Lower lobe of right lung (tissue), 2 donors: Measurements from ENCODE around the gene PREP. TPM values are rescaled to one million over a fixed set of nuclear protein-coding genes. Genes with fewer than 3 reads are reported as not detected.
"Not testable (repeated sequence)": the region's sequence is repeated elsewhere in the genome, so short reads cannot be mapped to it uniquely, and the experiment has no call there.

ENCODE experiments used
- ATAC-seq, 2 donors: fragments of 200-7000 bp; cut with Tn5 transposase; one replicate each; pipeline ENCODE4 v1.9.1; 2020 to 2022; ENCODE audit warnings: mild to moderate bottlenecking in 2 of 2, moderate library complexity in 2 of 2
- DNase-seq: peaks from one replicate; pipeline ENCODE4 v3.0.0-alpha.2; 2020
- H3K27ac ChIP-seq: fragments of 200-600 bp; one replicate; pipeline ENCODE4 v1.8.0; 2022
- H3K27me3 ChIP-seq: fragments of 200-600 bp; one replicate; pipeline ENCODE4 v1.8.0; 2022; ENCODE audit warnings: low read depth
- H3K36me3 ChIP-seq: fragments of 200-600 bp; one replicate; pipeline ENCODE4 v1.8.0; 2022; ENCODE audit warnings: mild to moderate bottlenecking
- H3K4me1 ChIP-seq: fragments of 200-600 bp; one replicate; pipeline ENCODE4 v1.8.0; 2022
- H3K4me3 ChIP-seq: fragments of 200-600 bp; one replicate; pipeline ENCODE4 v1.8.0; 2022; ENCODE audit warnings: mild to moderate bottlenecking
- H3K9me3 ChIP-seq: fragments of 200-600 bp; one replicate; pipeline ENCODE4 v1.8.0; 2022
- intact Hi-C: fragments of 100-400 bp; cut with DNase I; formaldehyde crosslinking; loops from one replicate; pipeline ENCODE4 v1.11.0; 2022
- total RNA-seq: library from RNA; stranded (reverse); fragmentation: NEBNext Ultra II Directional; extraction: Animal tissue kit (Norgen Biotek cat#: 25700); gene quantifications from one replicate; pipeline ENCODE4 v1.2.1, GENCODE V29; 2021
- TF ChIP-seq, protein P1 (sequence below): fragments of 200-600 bp; IDR thresholded peaks from one replicate; pipeline ENCODE4 v1.8.0; 2022; ENCODE audit warnings: antibody characterized with exemption, mild to moderate bottlenecking
- donor health status: DM: no; HTN: yes; CAD: no; lungs with severe emphysema.

The PREP gene
- total RNA-seq, 1 donor from 2014 or later, result 30.0 TPM

DNA sequence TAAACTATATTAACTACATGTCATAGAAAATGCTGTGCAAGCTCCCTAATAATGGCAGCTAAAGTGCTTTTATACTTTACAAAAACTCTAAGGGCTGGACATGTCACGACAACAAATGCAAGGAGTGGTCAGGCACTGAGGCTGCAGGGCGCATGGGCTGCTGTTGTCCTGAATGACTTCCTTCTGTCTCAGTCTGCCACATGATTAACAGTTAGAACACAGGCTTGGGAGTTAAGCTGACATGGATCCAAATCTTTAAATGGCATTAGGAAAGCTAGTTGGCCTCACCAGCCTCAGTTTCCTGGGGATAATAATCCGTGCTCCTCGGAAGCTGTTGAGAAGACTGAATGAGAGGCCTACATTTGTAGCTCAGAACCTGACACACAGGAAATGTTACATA, 57.4 kb downstream of the PREP start:
- ATAC-seq, result peak in 1 of 2 donors; percentile 40
- Histone ChIP-seq H3K4me1 (peaks cover 16% of the 10 kb centered on the region), H3K27ac (no peak overlapping the region), H3K4me3 (no peak overlapping the region), H3K9me3 (no peaks in the 10 kb centered on the region), H3K27me3 (no peaks in the 10 kb centered on the region), H3K36me3 (peaks cover 16% of the 10 kb centered on the region)
- TF ChIP-seq, protein P1, sequence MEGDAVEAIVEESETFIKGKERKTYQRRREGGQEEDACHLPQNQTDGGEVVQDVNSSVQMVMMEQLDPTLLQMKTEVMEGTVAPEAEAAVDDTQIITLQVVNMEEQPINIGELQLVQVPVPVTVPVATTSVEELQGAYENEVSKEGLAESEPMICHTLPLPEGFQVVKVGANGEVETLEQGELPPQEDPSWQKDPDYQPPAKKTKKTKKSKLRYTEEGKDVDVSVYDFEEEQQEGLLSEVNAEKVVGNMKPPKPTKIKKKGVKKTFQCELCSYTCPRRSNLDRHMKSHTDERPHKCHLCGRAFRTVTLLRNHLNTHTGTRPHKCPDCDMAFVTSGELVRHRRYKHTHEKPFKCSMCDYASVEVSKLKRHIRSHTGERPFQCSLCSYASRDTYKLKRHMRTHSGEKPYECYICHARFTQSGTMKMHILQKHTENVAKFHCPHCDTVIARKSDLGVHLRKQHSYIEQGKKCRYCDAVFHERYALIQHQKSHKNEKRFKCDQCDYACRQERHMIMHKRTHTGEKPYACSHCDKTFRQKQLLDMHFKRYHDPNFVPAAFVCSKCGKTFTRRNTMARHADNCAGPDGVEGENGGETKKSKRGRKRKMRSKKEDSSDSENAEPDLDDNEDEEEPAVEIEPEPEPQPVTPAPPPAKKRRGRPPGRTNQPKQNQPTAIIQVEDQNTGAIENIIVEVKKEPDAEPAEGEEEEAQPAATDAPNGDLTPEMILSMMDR, result no peak
- DNase-seq, result no peak
- intact Hi-C loops, result no loop called here

DNA sequence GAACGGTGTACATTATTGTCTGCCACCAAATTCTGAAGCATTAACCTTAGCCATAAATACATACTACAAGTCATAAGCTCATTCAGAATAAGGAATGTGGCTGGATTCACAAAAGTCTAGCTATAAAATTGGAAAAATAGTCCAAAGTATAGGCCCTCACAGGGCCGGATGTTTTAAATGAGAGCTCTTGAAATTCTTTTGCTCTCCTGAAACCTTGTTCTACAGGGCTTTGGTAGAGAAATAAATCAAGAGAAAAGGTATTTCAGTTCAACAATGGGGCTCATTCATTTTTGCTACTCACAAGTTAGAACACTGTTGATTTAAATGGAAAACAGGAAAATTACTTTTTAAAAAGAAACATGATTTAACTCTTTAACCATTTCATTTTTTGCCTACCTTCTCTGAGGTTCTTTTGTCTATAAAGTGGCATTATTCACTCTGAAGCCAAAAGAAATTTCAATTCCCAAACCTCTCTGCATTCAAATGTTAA, 58.0 kb downstream of the PREP start:
- DNase-seq, result no peak
- H3K27me3 ChIP-seq, result no peaks in the 10 kb centered on the region
- no peaks in the 10 kb centered on the region for H3K9me3 ChIP-seq
- intact Hi-C loops, result no loop called here
- peaks cover 16% of the 10 kb centered on the region for H3K4me1 ChIP-seq
- no peak overlapping the region for H3K27ac ChIP-seq
- H3K4me3 ChIP-seq, result no peak overlapping the region
- TF ChIP-seq, protein P1, result no peak
- H3K36me3 ChIP-seq, result peaks cover 16% of the 10 kb centered on the region
- no peak for ATAC-seq

DNA sequence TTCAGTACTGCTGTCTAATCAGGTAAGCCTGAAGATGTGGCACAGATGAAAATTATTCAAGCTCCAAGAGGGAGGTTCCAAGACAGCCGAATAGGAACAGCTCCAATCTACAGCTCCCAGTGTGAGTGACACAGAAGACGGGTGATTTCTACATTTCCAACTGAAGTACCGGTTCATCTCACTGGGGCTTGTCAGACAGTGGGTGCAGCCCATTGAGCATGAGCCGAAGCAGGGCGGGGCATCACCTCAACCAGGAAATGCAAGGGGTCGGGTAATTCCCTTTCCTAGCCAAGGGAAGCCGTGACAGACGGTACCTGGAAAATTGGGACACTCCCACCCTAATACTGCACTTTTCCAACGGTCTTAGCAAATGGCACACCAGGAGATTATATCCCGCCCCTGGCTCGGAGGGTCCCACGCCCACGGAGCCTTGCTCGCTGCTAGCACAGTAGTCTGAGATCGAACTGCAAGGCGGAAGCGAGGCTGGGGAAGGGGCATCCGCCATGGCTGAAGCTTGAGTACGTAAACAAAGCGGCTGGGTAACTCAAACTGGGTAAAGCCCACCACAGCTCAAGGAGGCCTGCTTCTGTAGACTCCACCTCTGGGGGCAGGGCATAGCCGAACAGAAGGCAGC, 64.4 kb downstream of the PREP start:
- H3K27me3 ChIP-seq, intact Hi-C loops, DNase-seq, H3K9me3 ChIP-seq, H3K36me3 ChIP-seq, H3K27ac ChIP-seq, H3K4me3 ChIP-seq, ATAC-seq, H3K4me1 ChIP-seq: not testable (repeated sequence)

DNA sequence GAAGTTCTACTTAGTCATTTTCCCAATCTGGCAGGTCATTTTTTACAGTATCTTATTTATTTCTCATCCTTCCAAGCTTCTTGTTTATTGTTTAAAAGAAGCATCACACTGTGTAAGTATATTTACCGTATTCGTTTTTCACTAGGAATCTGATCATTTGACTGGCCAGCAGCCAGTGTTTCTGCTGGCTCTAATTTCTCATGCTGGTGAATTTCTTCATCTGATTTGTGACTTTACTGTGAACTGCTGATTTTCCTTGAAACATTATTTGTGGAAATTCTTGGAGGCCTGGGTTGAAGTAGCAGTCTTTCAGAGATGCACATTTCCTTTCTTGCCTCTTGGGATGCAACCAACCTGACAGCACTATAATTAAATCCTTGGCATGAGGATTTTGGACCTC, 65.9 kb downstream of the PREP start:
- TF ChIP-seq, protein P1, result no peak
- H3K27me3 ChIP-seq, result no peaks in the 10 kb centered on the region
- no peaks in the 10 kb centered on the region for H3K9me3 ChIP-seq
- intact Hi-C loops, result no loop called here
- no peak overlapping the region for H3K27ac ChIP-seq
- ATAC-seq, result no peak
- no peaks in the 10 kb centered on the region for H3K4me1 ChIP-seq
- DNase-seq, result no peak
- H3K4me3 ChIP-seq, result no peak overlapping the region
- peaks cover 12% of the 10 kb centered on the region for H3K36me3 ChIP-seq

DNA sequence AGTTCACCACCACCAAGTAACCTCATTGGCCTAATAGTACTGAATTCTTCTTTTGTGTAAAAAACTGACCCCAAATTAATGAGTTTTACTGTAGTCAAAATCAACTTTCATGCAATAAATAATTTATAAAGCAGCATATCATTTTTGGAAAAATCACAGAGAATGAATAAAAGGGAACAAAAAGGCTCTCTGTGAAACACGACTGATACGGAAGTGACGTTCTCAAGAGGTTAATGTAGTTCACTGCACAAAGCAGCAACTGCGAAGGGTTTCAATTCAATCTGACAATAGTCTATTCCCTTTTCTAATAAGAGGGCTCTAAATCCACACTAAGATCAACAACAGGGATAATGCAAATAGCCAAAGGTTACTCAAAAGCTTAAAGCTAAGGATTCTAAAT, 70.3 kb downstream of the PREP start:
- ATAC-seq (no peak), DNase-seq (no peak)
- intact Hi-C loops, result no loop called here
- peaks cover 36% of the 10 kb centered on the region for H3K36me3 ChIP-seq
- H3K27me3 ChIP-seq, result no peaks in the 10 kb centered on the region
- H3K4me3 ChIP-seq, result no peak overlapping the region
- no peaks in the 10 kb centered on the region for H3K9me3 ChIP-seq
- TF ChIP-seq, protein P1, result no peak
- no peak overlapping the region for H3K27ac ChIP-seq
- H3K4me1 ChIP-seq, result no peaks in the 10 kb centered on the region

DNA sequence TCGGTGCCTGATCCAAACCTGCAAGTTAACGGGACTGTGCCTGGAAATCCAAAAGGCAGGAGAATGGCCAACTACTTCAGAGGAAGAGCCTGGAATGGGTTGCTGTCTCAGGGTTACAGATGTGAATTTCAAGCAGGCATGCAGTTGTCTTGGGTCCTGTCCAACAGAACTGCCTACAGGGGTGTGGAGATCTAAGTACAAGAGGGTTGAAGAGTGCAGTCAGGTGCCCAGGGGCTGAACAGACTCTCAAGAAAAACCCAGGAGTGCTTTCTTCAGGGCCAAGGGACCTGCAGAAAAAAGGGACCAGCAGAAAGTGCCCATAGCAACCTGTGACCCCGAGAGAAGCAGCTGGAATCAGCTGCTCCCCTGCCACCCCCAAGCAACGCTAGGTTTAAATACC, 71.0 kb downstream of the PREP start:
- Histone ChIP-seq H3K4me1 (no peaks in the 10 kb centered on the region), H3K27ac (no peak overlapping the region), H3K36me3 (peaks cover 43% of the 10 kb centered on the region), H3K27me3 (no peaks in the 10 kb centered on the region), H3K9me3 (no peaks in the 10 kb centered on the region), H3K4me3 (no peak overlapping the region)
- DNase-seq, result no peak
- intact Hi-C loops, result no loop called here
- TF ChIP-seq, protein P1, result no peak
- peak; percentile 67 for ATAC-seq
